NCI-H748 (cell line): Measurements from ENCODE around the gene PIP5KL1.

Experiments used
- DNase-seq: peaks from one replicate; lab custom pipeline; 2025; ENCODE audit not compliant: unreplicated experiment; lab: John Stamatoyannopoulos, UW

The PIP5KL1 gene

GRCh38 chr9:127934986-127935385, 4.4 kb upstream of the PIP5KL1 start:
- no peak for DNase-seq

- no peak for DNase-seq
These were observed 3.7 kb upstream of the PIP5KL1 start for GRCh38 chr9:127934248-127934647.

- DNase-seq, result peak; percentile 67
These were observed 710 bp upstream of the PIP5KL1 start for GRCh38 chr9:127931092-127931881.

DNA sequence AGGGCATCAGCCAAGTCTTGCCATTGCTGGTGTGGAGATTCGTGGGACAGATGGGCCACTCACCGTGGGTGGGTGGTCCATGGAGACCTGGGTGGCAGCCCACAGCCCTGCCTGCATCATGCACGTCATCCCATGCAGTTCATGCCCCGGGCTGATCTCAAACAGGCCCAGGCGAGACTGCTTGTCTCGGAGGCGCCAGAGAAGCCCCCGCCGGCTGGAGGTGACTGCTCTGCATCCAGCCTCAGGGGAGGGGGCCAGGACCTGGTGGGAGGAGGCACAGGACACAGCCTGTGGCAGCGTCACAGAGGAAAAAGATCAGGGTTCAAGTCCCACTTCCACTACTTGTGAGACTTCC, 975 bp downstream of the PIP5KL1 start:
- no peak for DNase-seq

DNA sequence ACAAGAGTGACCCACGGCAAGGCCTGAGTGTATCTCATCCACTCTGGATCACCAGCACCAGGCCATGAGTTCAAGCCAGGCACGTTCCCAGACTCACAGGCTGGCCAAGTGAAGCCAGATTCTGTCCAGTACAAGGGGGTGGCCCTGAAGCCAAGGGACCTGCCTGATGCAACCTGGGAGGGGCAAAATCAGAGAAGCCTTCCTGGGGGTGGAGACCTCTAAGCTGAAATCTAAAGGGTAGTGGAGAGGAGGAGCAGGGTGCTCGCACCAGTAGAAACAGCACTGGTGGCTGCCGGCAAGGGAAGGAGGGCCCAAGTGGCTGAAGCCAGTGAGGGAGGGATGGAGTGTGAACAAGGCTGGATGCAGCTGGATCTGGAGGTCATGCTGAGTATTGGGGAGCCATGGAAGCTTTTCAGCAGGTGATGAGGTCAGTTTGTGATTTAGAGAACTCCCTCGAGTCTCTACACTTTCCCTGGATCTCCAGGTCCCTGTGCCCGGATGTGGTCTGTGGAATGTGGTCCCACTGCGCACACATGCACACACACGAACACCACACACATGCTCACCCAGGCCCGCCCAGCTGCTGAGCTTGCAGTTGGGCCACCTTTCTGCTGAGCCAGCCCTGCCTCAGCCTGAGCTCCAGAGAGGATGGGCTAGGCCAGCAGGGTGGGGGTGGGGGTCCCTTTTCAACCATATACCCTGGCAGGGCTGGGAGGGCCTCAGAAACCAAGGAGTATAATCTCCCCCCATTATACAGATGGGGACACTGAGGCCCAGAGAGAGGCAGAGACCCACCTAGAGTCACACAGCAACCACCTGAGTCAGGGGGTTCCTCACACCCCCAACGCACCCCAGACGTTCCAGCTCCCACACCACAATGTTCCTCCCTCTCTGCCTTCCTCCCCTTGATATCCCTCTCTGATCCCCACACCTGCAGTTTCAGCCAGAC, 1.6 kb downstream of the PIP5KL1 start:
- no peak for DNase-seq

DNA sequence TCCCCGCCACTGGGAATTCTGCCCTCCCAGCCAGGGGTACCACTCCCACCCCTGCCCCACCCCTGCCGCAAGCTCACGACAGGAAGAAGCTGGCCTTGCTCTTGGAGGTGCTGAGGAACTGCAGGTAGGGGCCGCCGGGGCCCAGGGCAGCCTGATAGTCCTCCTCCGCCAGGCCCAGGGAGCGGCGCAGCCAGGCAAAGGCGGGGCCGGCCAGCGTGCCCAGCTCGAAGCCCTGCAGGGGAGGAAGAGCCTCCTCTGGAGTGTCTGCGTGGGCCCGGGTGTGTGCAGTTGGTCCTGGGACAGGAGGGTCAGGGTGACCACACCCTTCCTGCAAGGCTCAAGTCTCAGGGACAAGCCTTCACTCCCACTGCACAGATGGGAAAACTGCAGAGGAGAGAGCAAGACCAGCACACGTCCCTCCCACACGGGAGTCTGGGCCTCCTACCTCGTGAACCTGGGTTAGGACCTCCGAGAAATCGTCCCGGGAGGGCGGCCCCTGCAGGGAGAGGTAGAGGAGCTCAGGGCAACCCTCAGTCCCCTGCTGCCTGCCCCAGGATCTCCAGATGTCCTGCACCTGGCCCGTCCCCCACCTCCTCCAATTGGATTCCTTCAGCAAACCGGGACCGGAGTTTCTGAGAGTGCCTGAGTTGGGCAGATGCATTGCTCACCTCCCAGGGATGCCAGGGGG, 2.4 kb downstream of the PIP5KL1 start:
- peak; percentile 75 for DNase-seq

DNA sequence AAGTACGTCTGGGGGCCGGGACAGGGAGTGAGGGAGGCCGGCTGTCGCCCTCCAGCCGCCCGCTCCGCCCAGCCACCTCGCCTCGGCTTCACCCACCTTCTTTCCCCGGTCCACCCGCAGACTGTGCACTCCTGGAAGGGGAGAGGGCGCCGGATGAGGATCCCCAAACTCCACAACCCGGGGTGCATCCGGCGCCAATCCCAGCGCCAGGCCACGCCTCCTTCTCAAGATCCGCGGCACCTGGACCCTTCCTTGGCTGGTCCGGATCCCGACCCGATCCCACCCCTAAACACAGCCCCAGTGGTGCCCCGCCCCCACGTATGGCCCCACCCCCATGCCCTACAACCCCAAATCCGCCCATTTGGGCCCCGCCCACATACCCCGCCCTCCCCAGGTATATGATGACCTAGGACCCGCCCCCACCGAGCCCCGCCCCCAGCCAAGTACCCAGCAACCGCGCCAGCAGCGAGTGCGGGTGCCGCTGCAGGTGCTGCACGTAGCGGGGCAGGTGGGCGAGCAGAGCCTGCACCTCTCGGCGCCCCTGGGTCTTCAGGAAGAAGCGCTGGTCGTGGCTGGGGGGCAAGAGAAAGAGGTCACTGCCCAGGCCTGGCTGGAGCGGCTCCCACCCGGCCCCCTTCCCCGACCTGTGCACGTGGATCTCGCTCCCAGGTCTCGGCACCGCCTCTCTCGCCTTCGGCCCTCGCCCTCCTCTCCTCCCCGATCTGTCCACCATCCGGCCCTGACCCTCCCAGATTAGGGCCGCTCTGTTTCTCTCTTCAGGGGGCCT, 3.2 kb downstream of the PIP5KL1 start:
- DNase-seq, result peak; percentile 88

DNA sequence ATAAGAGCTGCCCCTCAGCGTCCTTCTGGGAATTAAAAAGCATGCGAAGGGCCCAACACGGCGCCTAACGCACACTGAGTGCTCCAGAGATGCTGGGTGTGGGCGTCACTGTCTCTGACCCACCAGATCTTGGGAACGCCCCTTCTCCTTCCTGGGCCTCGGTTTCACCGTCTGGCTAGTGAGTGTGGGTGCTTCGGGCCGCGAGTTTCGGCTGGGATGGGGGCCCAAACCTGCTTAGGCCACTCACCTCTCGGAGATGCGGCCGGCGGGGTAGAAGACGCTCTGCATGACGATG, 3.7 kb downstream of the PIP5KL1 start:
- peak; percentile 67 for DNase-seq

DNA sequence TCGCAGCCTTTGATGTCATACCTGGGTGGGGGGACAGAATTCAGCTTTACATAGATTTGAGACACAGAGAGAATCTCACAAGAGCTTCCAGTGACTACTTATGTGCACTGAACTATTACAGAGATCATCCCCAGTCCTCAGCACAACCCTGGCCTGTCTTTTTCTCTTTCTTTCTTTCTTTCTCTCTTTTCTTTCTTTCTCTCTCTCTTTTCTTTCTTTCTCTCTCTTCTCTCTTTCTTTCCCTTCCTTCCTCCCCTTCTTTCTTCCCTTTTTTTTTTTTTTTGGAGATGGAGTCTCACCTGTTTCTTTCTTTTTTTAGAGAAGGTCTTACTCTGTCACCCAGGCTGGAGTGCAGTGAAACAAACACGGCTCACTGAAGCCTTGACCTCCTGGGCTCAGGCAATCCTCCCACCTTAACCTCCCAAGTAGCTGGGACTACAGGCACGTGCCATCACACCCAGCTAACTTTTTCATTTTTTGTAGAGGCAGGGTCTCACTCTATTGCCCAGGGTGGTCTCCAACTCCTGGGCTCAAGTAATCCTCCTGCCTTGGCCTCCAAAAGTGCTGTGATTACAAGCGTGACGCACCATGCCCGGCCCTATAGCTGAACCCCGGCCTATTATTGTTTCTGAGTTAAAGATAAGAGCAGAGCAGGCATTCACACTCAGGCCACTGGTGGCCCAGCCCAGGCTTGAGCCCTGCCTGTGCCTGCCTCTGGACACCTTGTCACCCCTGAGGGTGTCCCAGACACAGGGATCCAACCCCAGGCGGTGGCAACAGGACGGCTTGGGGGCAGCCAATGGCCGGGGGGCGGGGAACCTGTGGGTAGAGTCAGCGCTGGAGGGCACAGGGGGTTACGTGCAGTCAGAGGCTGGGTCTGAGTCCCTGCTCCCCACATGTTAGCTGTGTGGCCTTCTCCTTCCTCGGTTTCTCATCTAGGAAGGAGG, 4.3 kb downstream of the PIP5KL1 start:
- no peak for DNase-seq

GRCh38 chr9:127924736-127925444, 5.7 kb downstream of the PIP5KL1 start:
- DNase-seq, result no peak

DNA sequence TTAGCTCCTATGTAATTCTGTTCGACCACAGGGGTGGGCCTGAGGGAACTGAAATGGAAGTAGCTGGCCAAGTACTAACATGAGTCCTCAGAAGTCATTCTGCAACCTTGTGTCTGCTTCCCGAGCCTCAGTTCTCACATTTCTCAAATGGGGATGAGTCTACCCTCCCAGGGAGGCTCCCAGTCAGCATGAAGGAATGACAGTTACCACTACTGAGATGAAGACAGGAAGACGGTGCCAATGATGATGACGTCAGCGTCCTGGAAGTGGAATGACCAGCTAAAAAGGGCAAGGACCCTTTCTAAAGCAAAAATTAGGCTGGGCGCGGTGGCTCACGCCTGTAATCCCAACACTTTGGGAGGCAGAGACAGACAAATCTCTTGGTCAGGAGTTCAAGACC, 6.8 kb downstream of the PIP5KL1 start:
- no peak for DNase-seq

GRCh38 chr9:127923046-127923445, 7.5 kb downstream of the PIP5KL1 start:
- DNase-seq, result no peak

DNA sequence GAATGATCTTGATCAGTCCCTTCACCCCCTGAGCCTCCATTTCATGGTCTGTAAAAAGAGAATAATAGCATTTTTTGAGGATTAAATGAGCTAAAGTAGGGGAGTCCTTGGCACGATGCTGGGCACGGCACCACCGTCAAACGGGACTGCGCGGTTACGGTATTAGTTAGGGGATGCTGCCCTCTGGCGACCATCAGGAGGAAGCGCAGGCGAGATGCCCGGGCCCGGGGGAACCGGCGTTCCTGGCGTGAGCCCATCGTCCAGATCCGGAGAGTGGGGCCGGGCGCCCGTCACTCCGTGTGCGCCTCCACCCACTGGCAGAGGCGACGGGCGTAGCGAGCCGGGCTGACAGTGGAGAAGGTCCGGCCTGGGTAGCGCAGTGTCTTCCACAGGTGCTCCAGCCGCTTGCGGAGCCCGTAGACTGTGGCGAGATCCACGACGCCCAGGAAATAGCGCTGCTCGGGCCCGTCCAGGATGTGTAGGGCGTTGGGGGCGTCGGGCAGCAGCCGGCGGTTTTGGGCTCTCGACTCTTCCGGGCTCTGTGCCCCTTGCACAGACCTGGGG, 8.9 kb downstream of the PIP5KL1 start:
- peak; percentile 48 for DNase-seq

- DNase-seq, result no peak
These were observed 9.8 kb downstream of the PIP5KL1 start for GRCh38 chr9:127920794-127921193.

GRCh38 chr9:127919253-127919815, 11.2 kb downstream of the PIP5KL1 start:
- no peak for DNase-seq

DNA sequence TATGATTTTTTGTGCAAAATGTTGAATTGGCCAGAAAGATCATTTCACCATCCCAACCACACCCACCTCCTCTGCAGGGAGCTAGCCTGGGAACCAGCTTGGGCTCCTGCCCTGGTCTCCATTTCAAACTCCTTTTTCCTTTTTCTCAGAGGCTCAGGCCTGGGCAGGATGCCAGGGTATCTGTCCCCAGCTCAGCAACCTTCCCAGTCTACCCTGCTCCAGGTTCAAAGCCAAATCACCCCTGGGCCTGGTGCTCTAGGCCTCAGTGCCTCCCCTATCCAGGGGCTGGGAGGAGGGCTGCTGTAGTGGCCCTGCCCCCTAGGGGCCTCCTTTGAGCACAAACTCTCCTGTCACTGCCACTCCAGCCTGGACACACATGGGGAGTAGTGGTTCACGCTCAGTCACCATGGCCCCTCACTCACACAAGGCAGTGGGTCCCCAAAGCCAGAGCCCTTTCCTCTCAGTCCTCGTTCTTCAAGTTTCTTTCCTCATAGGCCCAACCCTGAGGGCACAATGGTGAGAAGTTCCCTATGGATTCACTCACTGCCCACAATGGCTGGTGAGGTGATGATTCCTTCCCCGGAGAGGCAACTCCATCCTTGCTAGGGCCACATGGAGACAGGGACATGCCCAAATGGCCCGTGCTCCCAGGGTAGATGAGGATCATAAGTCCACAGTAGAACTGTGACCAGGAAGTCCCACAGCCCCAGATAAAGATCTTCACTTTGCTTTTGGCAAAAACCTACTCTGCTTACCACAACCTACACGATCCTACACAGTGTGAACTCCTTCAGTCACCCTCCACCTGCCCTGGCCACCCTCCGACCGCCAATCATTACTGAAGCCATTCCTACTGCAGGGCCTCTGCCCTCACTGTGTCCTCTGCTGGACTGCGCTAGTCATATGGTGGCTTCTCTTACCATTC, 12.1 kb downstream of the PIP5KL1 start:
- no peak for DNase-seq

DNA sequence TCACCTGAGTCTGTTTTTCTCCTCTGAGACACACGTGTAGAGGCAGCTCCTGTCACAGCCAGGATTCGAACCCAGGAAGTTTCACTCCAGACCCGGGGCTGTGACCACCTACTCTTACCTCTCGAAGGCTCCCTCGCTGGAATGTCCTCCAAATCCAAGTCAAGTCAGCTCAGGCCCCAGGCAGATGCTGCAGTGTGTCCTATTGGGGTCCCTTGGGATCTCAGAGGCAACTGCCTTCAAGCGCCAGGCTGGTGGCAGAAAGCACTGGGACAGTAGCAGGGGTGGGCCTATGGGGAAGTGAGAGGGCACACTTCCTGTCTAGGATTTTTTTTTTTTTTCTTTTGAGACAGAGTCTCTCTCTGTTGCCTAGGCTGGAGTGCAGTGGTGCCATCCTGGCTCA, 13.0 kb downstream of the PIP5KL1 start:
- no peak for DNase-seq
